Neuronal stem cell (in vitro differentiated cells): ENCODE data around the gene XBP1.
"Not testable (repeated sequence)": the region's sequence is repeated elsewhere in the genome, so short reads cannot be mapped to it uniquely, and the experiment has no call there.

Source experiments
- DNase-seq: peaks from one replicate; pipeline ENCODE4 v3.0.0-alpha.2; 2013; ENCODE audit warnings: low spot score
- H2AFZ ChIP-seq: one replicate; pipeline ENCODE4 v1.6.1; 2013; ENCODE audit warnings: mild to moderate bottlenecking, low read length, inconsistent platforms
- H2AK5ac ChIP-seq: 2 replicates; pipeline ENCODE4 v1.6.1; 2013; ENCODE audit warnings: low read depth, mild to moderate bottlenecking, inconsistent platforms, low read length, moderate library complexity, mixed read lengths
- H2BK120ac ChIP-seq: 2 replicates; pipeline ENCODE4 v1.6.1; 2013; ENCODE audit warnings: low read depth, mild to moderate bottlenecking, inconsistent platforms, low read length, moderate library complexity, mixed read lengths
- H2BK12ac ChIP-seq: one replicate; pipeline ENCODE4 v1.6.1; 2013; ENCODE audit warnings: low read length, inconsistent platforms
- H2BK15ac ChIP-seq: 2 replicates; pipeline ENCODE4 v1.6.1; 2013; ENCODE audit warnings: mild to moderate bottlenecking, low read length, inconsistent platforms, mixed read lengths
- H2BK5ac ChIP-seq: one replicate; pipeline ENCODE4 v1.6.1; 2013; ENCODE audit warnings: inconsistent platforms, mild to moderate bottlenecking, low read length, moderate library complexity
- H3K14ac ChIP-seq: one replicate; pipeline ENCODE4 v1.6.1; 2013; ENCODE audit warnings: low read length, inconsistent platforms
- H3K18ac ChIP-seq: 2 replicates; pipeline ENCODE4 v1.6.1; 2013; ENCODE audit warnings: low read length, inconsistent platforms
- H3K23ac ChIP-seq: 2 replicates; pipeline ENCODE4 v1.6.1; 2013; ENCODE audit warnings: low read depth, mild to moderate bottlenecking, mixed read lengths, low read length, inconsistent platforms; ENCODE audit not compliant: poor library complexity
- H3K27ac ChIP-seq: replicated peaks from 3 replicates; pipeline ENCODE4 v1.5.1; 2013; ENCODE audit warnings: low read length, inconsistent platforms
- H3K27me3 ChIP-seq, 3 experiments: 2 replicates each; pipeline ENCODE4 v1.6.1; 2013; ENCODE audit warnings: low read length in 3 of 3, mild to moderate bottlenecking in 2 of 3, inconsistent platforms in 1 of 3, low read depth in 1 of 3, mixed read lengths in 1 of 3, moderate library complexity in 1 of 3; ENCODE audit not compliant: control insufficient read depth in 3 of 3, insufficient read depth in 3 of 3
- H3K36me3 ChIP-seq, 2 donors: replicated peaks in 1 of 2; 2 replicates each; pipeline ENCODE4 v1.6.1; 2013; ENCODE audit warnings: low read length in 2 of 2; ENCODE audit not compliant: control insufficient read depth in 2 of 2, insufficient read depth in 2 of 2
- H3K4ac ChIP-seq: 2 replicates; pipeline ENCODE4 v1.6.1; 2013; ENCODE audit warnings: inconsistent platforms, mild to moderate bottlenecking, low read length, moderate library complexity
- H3K4me1 ChIP-seq, 2 donors: 1 replicate in 1 of 2; 2 replicates in 1 of 2; pipeline ENCODE4 v1.6.1; 2013; ENCODE audit warnings: low read length in 2 of 2, low read depth in 1 of 2; ENCODE audit not compliant: control insufficient read depth in 2 of 2, insufficient read depth in 1 of 2
- H3K4me2 ChIP-seq: one replicate; pipeline ENCODE4 v1.6.1; 2013; ENCODE audit warnings: mild to moderate bottlenecking, low read length, inconsistent platforms; ENCODE audit not compliant: insufficient read depth, poor library complexity, severe bottlenecking
- H3K4me3 ChIP-seq, 2 donors: 2 replicates each; pipeline ENCODE4 v1.5.1; 2013; ENCODE audit warnings: low read length in 2 of 2, mild to moderate bottlenecking in 2 of 2, inconsistent platforms in 1 of 2, moderate library complexity in 1 of 2
- H3K79me1 ChIP-seq: one replicate; pipeline ENCODE4 v1.6.1; 2013; ENCODE audit warnings: low read depth, mild to moderate bottlenecking, inconsistent platforms, low read length, moderate library complexity
- H3K9ac ChIP-seq: one replicate; pipeline ENCODE4 v1.6.1; 2013; ENCODE audit warnings: mild to moderate bottlenecking, low read depth, low read length, inconsistent platforms; ENCODE audit not compliant: poor library complexity
- H3K9me3 ChIP-seq, 2 donors: replicated peaks in 1 of 2; 2 replicates each; pipeline versions ENCODE3 to v1.6.1; 2013; ENCODE audit warnings: low read length in 2 of 2, mild to moderate bottlenecking in 2 of 2, inconsistent platforms in 1 of 2, low read depth in 1 of 2, mixed read lengths in 1 of 2, moderate library complexity in 1 of 2; ENCODE audit not compliant: control insufficient read depth in 2 of 2, insufficient read depth in 1 of 2
- H4K8ac ChIP-seq: one replicate; pipeline ENCODE4 v1.6.1; 2013; ENCODE audit warnings: low read depth, mild to moderate bottlenecking, inconsistent platforms, low read length, moderate library complexity
- H4K91ac ChIP-seq: one replicate; pipeline ENCODE4 v1.6.1; 2013; ENCODE audit warnings: low read length, low read depth, mild to moderate bottlenecking, inconsistent platforms; ENCODE audit not compliant: poor library complexity
- WGBS, 2 donors: extraction: QIAGEN DNeasy Blood & Tissue Kit; methylation state at CpG; one replicate each; pipeline ENCODE4 v1.1.7; 2013; ENCODE audit warnings: missing lambda C conversion rate in 2 of 2, mixed read lengths in 1 of 2; ENCODE audit not compliant: insufficient read length in 2 of 2, insufficient replicate concordance in 1 of 2; ENCODE audit errors: extremely low coverage in 2 of 2; 5-methylcytosine and 5-hydroxymethylcytosine counted together

The XBP1 gene

DNA sequence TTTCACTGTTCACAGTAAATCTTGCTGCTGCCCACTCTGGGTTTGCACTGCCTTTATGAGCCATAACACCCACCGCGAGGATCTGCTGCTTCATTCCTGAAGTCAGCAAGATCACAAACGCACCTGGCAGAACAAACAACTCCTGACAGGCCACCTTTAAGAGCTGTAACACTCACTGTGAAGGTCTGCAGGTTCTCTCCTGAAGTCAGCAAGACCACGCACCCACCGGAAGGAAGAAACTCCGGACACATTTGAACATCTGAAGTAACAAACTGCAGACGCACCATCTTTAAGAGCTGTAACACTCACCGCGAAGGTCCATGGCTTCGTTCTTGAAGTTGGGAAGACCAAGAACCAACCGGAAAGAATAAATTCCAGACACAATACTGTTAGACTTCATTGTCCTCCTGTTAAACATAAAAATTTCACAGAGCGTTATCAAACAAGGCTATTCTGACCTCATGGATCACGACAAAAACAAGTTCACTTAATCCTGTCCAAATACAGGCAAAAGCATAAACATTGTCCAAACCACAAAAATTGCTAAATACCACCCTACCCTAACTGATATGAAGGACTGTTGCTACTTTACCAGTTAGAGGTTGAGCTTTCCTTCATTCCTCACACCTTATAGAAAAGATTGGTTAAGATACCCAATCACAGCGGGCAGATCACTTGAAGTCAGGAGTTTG, 30.8 kb downstream of the XBP1 start:
- H2BK12ac ChIP-seq = no peak overlapping the region
- no peak overlapping the region for H3K14ac ChIP-seq
- no peak overlapping the region for H3K4me3 ChIP-seq
- H3K27me3 ChIP-seq = no peaks in the 10 kb centered on the region
- no peak overlapping the region for H2BK120ac ChIP-seq
- H3K4ac ChIP-seq = no peak overlapping the region
- no peak overlapping the region for H3K9ac ChIP-seq
- H3K4me2 ChIP-seq = no peak overlapping the region
- H3K9me3 ChIP-seq = peaks cover 0 to 2% of the 10 kb centered on the region in 2 donors
- H4K91ac ChIP-seq = no peak overlapping the region
- H3K4me1 ChIP-seq = peaks cover 0 to 4% of the 10 kb centered on the region in 2 donors
- peak overlapping the region; percentile 68 for H2AFZ ChIP-seq
- H3K23ac ChIP-seq = no peak overlapping the region
- no peak for DNase-seq
- no peak overlapping the region for H2BK15ac ChIP-seq
- no peaks in the 10 kb centered on the region for H3K79me1 ChIP-seq
- H2BK5ac ChIP-seq = no peak overlapping the region
- H3K18ac ChIP-seq = no peak overlapping the region
- no peak overlapping the region for H3K27ac ChIP-seq
- no peak overlapping the region for H2AK5ac ChIP-seq
- H4K8ac ChIP-seq = no peak overlapping the region
- peaks cover 0 to 4% of the 10 kb centered on the region in 2 donors for H3K36me3 ChIP-seq
- no CpG with 5 or more reads among the region's 14 CpGs for WGBS, 2 donors

DNA sequence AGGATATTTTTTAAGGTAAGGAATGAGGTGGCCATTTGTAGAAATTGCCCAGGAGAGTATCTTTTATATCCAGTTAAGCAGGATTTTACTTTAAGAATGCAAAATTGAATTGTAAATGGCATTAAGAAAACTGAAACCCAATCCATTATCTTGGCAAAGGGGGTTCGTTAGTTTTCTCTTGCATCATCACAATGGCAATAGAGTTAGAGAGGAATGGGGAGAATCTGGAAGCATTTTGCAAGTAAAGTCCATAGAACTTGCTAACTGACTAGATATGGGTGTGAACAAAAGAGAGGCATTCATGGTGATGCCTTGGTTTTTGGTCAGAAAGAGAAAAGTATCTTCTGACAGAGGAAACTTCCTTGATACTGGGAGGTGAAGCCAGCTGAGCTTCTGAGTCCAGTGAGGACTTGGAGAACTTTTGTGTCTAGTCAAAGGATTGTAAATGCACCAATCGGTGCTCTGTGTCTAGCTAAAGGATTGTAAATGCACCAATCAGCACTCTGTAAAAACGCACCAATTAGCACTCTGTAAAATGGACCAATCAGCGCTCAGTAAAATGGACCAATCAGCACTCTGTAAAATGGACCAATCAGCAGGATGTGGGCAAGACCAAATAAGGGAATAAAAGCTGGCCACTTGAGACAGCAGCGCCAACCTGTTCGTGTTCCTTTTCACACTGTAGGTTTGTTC, 31.5 kb downstream of the XBP1 start:
- H2AFZ ChIP-seq = peak overlapping the region; percentile 68
- no peak overlapping the region for H3K9ac ChIP-seq
- no CpG with 5 or more reads among the region's 6 CpGs for WGBS, 2 donors
- H3K14ac ChIP-seq = no peak overlapping the region
- no peak overlapping the region for H4K91ac ChIP-seq
- H3K4me3 ChIP-seq = no peak overlapping the region
- no peak overlapping the region for H3K18ac ChIP-seq
- no peak overlapping the region for H3K4me2 ChIP-seq
- DNase-seq = no peak
- H4K8ac ChIP-seq = no peak overlapping the region
- H3K23ac ChIP-seq = no peak overlapping the region
- H3K4me1 ChIP-seq = peaks cover 0 to 4% of the 10 kb centered on the region in 2 donors
- no peaks in the 10 kb centered on the region for H3K36me3 ChIP-seq
- H2AK5ac ChIP-seq = no peak overlapping the region
- H2BK12ac ChIP-seq = no peak overlapping the region
- H2BK5ac ChIP-seq = no peak overlapping the region
- H3K79me1 ChIP-seq = no peaks in the 10 kb centered on the region
- H2BK120ac ChIP-seq = no peak overlapping the region
- H3K4ac ChIP-seq = no peak overlapping the region
- no peaks in the 10 kb centered on the region for H3K9me3 ChIP-seq
- no peak overlapping the region for H2BK15ac ChIP-seq
- no peak overlapping the region for H3K27ac ChIP-seq
- no peaks in the 10 kb centered on the region for H3K27me3 ChIP-seq

DNA sequence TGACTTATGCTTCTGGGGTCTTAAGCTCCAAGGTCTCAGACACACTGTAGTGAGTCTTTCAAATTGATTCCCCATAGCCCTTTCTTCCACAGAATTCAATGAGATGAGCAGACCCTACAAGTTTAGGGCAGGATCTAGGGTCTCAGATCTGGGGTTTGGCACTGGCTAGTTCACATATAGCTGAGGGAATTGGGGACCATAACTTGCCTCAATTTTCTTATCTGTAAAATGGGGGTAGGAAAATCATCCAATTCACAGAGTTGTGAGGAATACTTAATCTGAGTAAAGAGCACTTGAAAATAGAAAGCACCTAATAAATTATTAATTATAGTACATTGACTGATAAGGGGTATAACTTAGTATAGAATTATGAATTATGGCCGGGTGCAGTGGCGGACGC, 33.7 kb downstream of the XBP1 start:
- Histone ChIP-seq H3K4me2 (no peak overlapping the region), H3K23ac (no peak overlapping the region), H2BK5ac (no peak overlapping the region), H3K4me3 (no peak overlapping the region), H2AK5ac (no peak overlapping the region), H3K14ac (no peak overlapping the region), H3K18ac (no peak overlapping the region), H2AFZ (no peak overlapping the region), H4K91ac (no peak overlapping the region), H4K8ac (no peak overlapping the region), H3K36me3 (no peaks in the 10 kb centered on the region), H2BK120ac (no peak overlapping the region), H2BK15ac (no peak overlapping the region), H2BK12ac (no peak overlapping the region), H3K27ac (no peak overlapping the region), H3K4me1 (no peaks in the 10 kb centered on the region), H3K4ac (no peak overlapping the region), H3K79me1 (no peaks in the 10 kb centered on the region), H3K9ac (no peak overlapping the region), H3K27me3 (no peaks in the 10 kb centered on the region), H3K9me3 (no peaks in the 10 kb centered on the region)
- WGBS, 2 donors = no CpG with 5 or more reads among the region's 3 CpGs
- DNase-seq = no peak

DNA sequence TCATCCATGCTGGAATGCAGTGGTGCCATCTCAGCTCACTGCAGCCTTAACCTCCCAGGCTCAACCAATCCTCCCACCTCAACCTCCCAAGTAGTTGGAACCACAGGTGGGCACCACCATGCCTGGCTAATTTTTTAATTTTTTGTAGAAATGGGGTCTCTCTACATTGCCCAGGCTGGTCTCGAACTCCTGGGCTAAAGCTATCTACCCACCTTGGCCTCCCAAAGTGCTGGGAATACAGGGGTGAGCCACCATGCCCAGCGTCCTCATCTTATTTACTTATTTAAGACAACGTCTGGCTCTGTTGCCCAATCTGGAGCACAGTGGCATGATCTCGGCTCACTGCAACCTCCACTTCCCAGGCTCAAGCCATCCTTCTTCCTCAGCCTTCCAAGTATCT, 38.4 kb downstream of the XBP1 start:
- not testable (repeated sequence) for H2BK120ac ChIP-seq, H2BK15ac ChIP-seq
- no CpG with 5 or more reads among the region's 4 CpGs for WGBS, 2 donors

More for the DNA sequence above, 38.4 kb downstream of the XBP1 start:
- not testable (repeated sequence) for H2BK5ac ChIP-seq, H4K8ac ChIP-seq, H3K9me3 ChIP-seq, H3K23ac ChIP-seq, H3K27me3 ChIP-seq, H3K4me2 ChIP-seq, H3K18ac ChIP-seq, H3K9ac ChIP-seq, H3K36me3 ChIP-seq, H3K4me1 ChIP-seq, DNase-seq, H3K27ac ChIP-seq, H3K4ac ChIP-seq, H3K79me1 ChIP-seq, H2AFZ ChIP-seq, H2AK5ac ChIP-seq, H4K91ac ChIP-seq, H2BK12ac ChIP-seq, H3K4me3 ChIP-seq
- H3K14ac ChIP-seq = peak overlapping the region; percentile 32
